Stimulated activated CD4-positive, alpha-beta T cell treated with anti-CD3 and anti-CD28 coated beads, TNF-alpha, amount 100 ng/mL, for 4 hours (primary cell): ENCODE measurements around the gene SLC35D3.
"Not testable (repeated sequence)": the region's sequence is repeated elsewhere in the genome, so short reads cannot be mapped to it uniquely, and the experiment has no call there.

Experiments used
- DNase-seq, 3 experiments: peaks; one replicate each; pipeline ENCODE4 v3.0.0-alpha.2; 2020; ENCODE audit warnings: low read depth in 3 of 3

The SLC35D3 gene

GRCh38 chr6:136964398-136964797 is 42.3 kb downstream of the SLC35D3 start:
- DNase-seq: no peak

GRCh38 chr6:136967876-136968752 is 46.0 kb downstream of the SLC35D3 start:
- peak; percentile 12 to 24 (median 14) for DNase-seq

GRCh38 chr6:136968837-136969236 is 46.7 kb downstream of the SLC35D3 start:
- no peak for DNase-seq

- DNase-seq: no peak
Observed at GRCh38 chr6:136969433-136969832, 47.3 kb downstream of the SLC35D3 start.

GRCh38 chr6:136969930-136970329 is 47.8 kb downstream of the SLC35D3 start:
- DNase-seq: no peak

GRCh38 chr6:136971609-136972008 is 49.5 kb downstream of the SLC35D3 start:
- no peak for DNase-seq

GRCh38 chr6:136973781-136974180 is 51.7 kb downstream of the SLC35D3 start:
- not testable (repeated sequence) for DNase-seq
